Activated T-cell treated with anti-CD3 and anti-CD28 coated beads, Interleukin-2, amount 50 U/mL, for 4 hours (primary cell): ENCODE measurements around the gene LGR6. TPM values are rescaled to one million over a fixed set of nuclear protein-coding genes. Genes with fewer than 3 reads are reported as not detected.

ENCODE experiments used
- ATAC-seq, 2 donors: fragments of 200-7000 bp; cut with Tn5 transposase; one replicate each; pipeline ENCODE4 v1.10.0; 2021
- DNase-seq: peaks from one replicate; pipeline ENCODE4 v3.0.0-alpha.2; 2020
- H3K27me3 Mint-ChIP-seq: one replicate; pipeline ENCODE4 v1.8.0; 2021; ENCODE audit warnings: low read depth, mixed read lengths
- H3K36me3 Mint-ChIP-seq: one replicate; pipeline ENCODE4 v1.8.0; 2022; ENCODE audit warnings: mixed read lengths; ENCODE audit not compliant: insufficient read depth
- H3K4me1 Mint-ChIP-seq: one replicate; pipeline ENCODE4 v1.8.0; 2021; ENCODE audit warnings: low read depth, mixed read lengths
- H3K4me3 Mint-ChIP-seq: one replicate; pipeline ENCODE4 v1.8.0; 2021; ENCODE audit warnings: mild to moderate bottlenecking, moderate library complexity, mixed read lengths
- H3K9me3 Mint-ChIP-seq: one replicate; pipeline ENCODE4 v1.8.0; 2021; ENCODE audit warnings: mixed read lengths
- total RNA-seq, 3 donors: library from RNA; stranded (reverse); gene quantifications; one replicate each; pipeline ENCODE4 v1.2.1, GENCODE V29; 2021

The LGR6 gene
- total RNA-seq, 3 donors from 2014 or later = 0.08 to 0.21 TPM; not detected in 1

- DNase-seq (peak; percentile 48), ATAC-seq (peak; percentile 57 to 65)
- no peaks in the 10 kb centered on the region for H3K36me3 Mint-ChIP-seq
- peak overlapping the region; percentile 61 for H3K4me3 Mint-ChIP-seq
- peaks cover 26% of the 10 kb centered on the region for H3K27me3 Mint-ChIP-seq
- no peaks in the 10 kb centered on the region for H3K9me3 Mint-ChIP-seq
- H3K4me1 Mint-ChIP-seq = peaks cover 7% of the 10 kb centered on the region
These were observed 607 bp upstream of the LGR6 start for GRCh38 chr1:202192770-202193613.

- no peaks in the 10 kb centered on the region for H3K9me3 Mint-ChIP-seq
- no peak for DNase-seq
These were observed 689 bp downstream of the LGR6 start for GRCh38 chr1:202194328-202194648.

GRCh38 chr1:202197653-202198365 lies 4.2 kb downstream of the LGR6 start:
- H3K4me1 Mint-ChIP-seq = peaks cover 37% of the 10 kb centered on the region
- no peaks in the 10 kb centered on the region for H3K9me3 Mint-ChIP-seq
- peaks cover 26% of the 10 kb centered on the region for H3K27me3 Mint-ChIP-seq
- ATAC-seq = no peak
- no peaks in the 10 kb centered on the region for H3K36me3 Mint-ChIP-seq
- DNase-seq = no peak
- no peak overlapping the region for H3K4me3 Mint-ChIP-seq

More at GRCh38 chr1:202194328-202194648, 689 bp downstream of the LGR6 start:
- ATAC-seq = no peak
- no peaks in the 10 kb centered on the region for H3K36me3 Mint-ChIP-seq
- H3K27me3 Mint-ChIP-seq = peaks cover 30% of the 10 kb centered on the region
- H3K4me3 Mint-ChIP-seq = peak overlapping the region; percentile 13
- H3K4me1 Mint-ChIP-seq = peaks cover 18% of the 10 kb centered on the region

- no peak overlapping the region for H3K4me3 Mint-ChIP-seq
- H3K36me3 Mint-ChIP-seq = no peaks in the 10 kb centered on the region
- peaks cover 38% of the 10 kb centered on the region for H3K4me1 Mint-ChIP-seq
- no peaks in the 10 kb centered on the region for H3K9me3 Mint-ChIP-seq
- DNase-seq (no peak), ATAC-seq (no peak)
- H3K27me3 Mint-ChIP-seq = peaks cover 23% of the 10 kb centered on the region
These were observed 4.7 kb downstream of the LGR6 start for GRCh38 chr1:202198366-202198724.

- Mint-ChIP-seq H3K36me3 (no peaks in the 10 kb centered on the region), H3K4me1 (peaks cover 38% of the 10 kb centered on the region), H3K27me3 (peaks cover 17% of the 10 kb centered on the region), H3K9me3 (no peaks in the 10 kb centered on the region), H3K4me3 (no peak overlapping the region)
- no peak for DNase-seq
- ATAC-seq = peak in 1 of 2 donors; percentile 32
These were observed 5.7 kb downstream of the LGR6 start for GRCh38 chr1:202199040-202199889.

- Mint-ChIP-seq H3K4me3 (no peak overlapping the region), H3K9me3 (no peaks in the 10 kb centered on the region), H3K36me3 (no peaks in the 10 kb centered on the region), H3K4me1 (peaks cover 38% of the 10 kb centered on the region), H3K27me3 (peaks cover 10% of the 10 kb centered on the region)
- DNase-seq (no peak), ATAC-seq (no peak)
These were observed 6.5 kb downstream of the LGR6 start for GRCh38 chr1:202200112-202200548.

- H3K9me3 Mint-ChIP-seq = no peaks in the 10 kb centered on the region
- ATAC-seq (no peak), DNase-seq (no peak)
- H3K36me3 Mint-ChIP-seq = no peaks in the 10 kb centered on the region
- H3K27me3 Mint-ChIP-seq = peaks cover 8% of the 10 kb centered on the region
- peaks cover 38% of the 10 kb centered on the region for H3K4me1 Mint-ChIP-seq
- no peak overlapping the region for H3K4me3 Mint-ChIP-seq
These were observed 7.1 kb downstream of the LGR6 start for GRCh38 chr1:202200669-202201068.

GRCh38 chr1:202201266-202201665 lies 7.7 kb downstream of the LGR6 start:
- H3K36me3 Mint-ChIP-seq = no peaks in the 10 kb centered on the region
- peaks cover 38% of the 10 kb centered on the region for H3K4me1 Mint-ChIP-seq
- H3K27me3 Mint-ChIP-seq = peaks cover 5% of the 10 kb centered on the region
- H3K9me3 Mint-ChIP-seq = no peaks in the 10 kb centered on the region
- H3K4me3 Mint-ChIP-seq = no peak overlapping the region
- ATAC-seq (no peak), DNase-seq (no peak)

GRCh38 chr1:202201971-202202370 lies 8.4 kb downstream of the LGR6 start:
- ATAC-seq = no peak
- H3K4me3 Mint-ChIP-seq = no peak overlapping the region

GRCh38 chr1:202202500-202203168 lies 9.0 kb downstream of the LGR6 start:
- Mint-ChIP-seq H3K27me3 (peaks cover 5% of the 10 kb centered on the region), H3K4me1 (peaks cover 36% of the 10 kb centered on the region), H3K4me3 (no peak overlapping the region), H3K9me3 (no peaks in the 10 kb centered on the region), H3K36me3 (no peaks in the 10 kb centered on the region)
- ATAC-seq (no peak), DNase-seq (no peak)

More at GRCh38 chr1:202201971-202202370, 8.4 kb downstream of the LGR6 start:
- DNase-seq = no peak
- H3K4me1 Mint-ChIP-seq = peaks cover 36% of the 10 kb centered on the region
- peaks cover 5% of the 10 kb centered on the region for H3K27me3 Mint-ChIP-seq
- no peaks in the 10 kb centered on the region for H3K36me3 Mint-ChIP-seq
- no peaks in the 10 kb centered on the region for H3K9me3 Mint-ChIP-seq

GRCh38 chr1:202203238-202204039 lies 9.8 kb downstream of the LGR6 start:
- no peak for DNase-seq
- ATAC-seq = peak in 1 of 2 donors; percentile 34
- no peak overlapping the region for H3K4me3 Mint-ChIP-seq
- H3K27me3 Mint-ChIP-seq = peaks cover 2% of the 10 kb centered on the region
- H3K36me3 Mint-ChIP-seq = no peaks in the 10 kb centered on the region
- H3K4me1 Mint-ChIP-seq = peaks cover 28% of the 10 kb centered on the region
- no peaks in the 10 kb centered on the region for H3K9me3 Mint-ChIP-seq

- DNase-seq (no peak), ATAC-seq (no peak)
- H3K4me1 Mint-ChIP-seq = peaks cover 23% of the 10 kb centered on the region
- H3K9me3 Mint-ChIP-seq = no peaks in the 10 kb centered on the region
- H3K27me3 Mint-ChIP-seq = no peaks in the 10 kb centered on the region
- no peaks in the 10 kb centered on the region for H3K36me3 Mint-ChIP-seq
- H3K4me3 Mint-ChIP-seq = no peak overlapping the region
These were observed 10.5 kb downstream of the LGR6 start for GRCh38 chr1:202204065-202204464.

GRCh38 chr1:202205523-202206190 lies 12.1 kb downstream of the LGR6 start:
- Mint-ChIP-seq H3K27me3 (peaks cover under 1% of the 10 kb centered on the region), H3K9me3 (no peaks in the 10 kb centered on the region), H3K4me1 (peaks cover 13% of the 10 kb centered on the region), H3K4me3 (no peak overlapping the region), H3K36me3 (no peaks in the 10 kb centered on the region)
- no peak for DNase-seq
- no peak for ATAC-seq
